Measurements from ENCODE around the gene ZNF711.

- TF ChIP-seq POLR2AphosphoS5 (IDR thresholded peaks at IDR 0.05; ENCODE audit: low read depth, low read length), result no peak
- TF ChIP-seq TAF1 (IDR thresholded peaks at IDR 0.05; ENCODE audit: borderline replicate concordance, insufficient read depth, low read length), result no peak
- TF ChIP-seq SIN3A (IDR thresholded peaks at IDR 0.05; ENCODE audit: borderline replicate concordance, insufficient read depth, low read length), result no peak
- TF ChIP-seq REST (IDR thresholded peaks at IDR 0.05; ENCODE audit: insufficient read depth in 1 of 2, low read depth in 2 of 2, low read length in 2 of 2), result no peak
- no peak for TF ChIP-seq FOXP2 (optimal IDR thresholded peaks at IDR 0.05; ENCODE audit: borderline replicate concordance, extremely low read depth, extremely low read length, insufficient read depth)
Observed at GRCh38 chrX:85223359-85223758, 20.4 kb upstream of the ZNF711 start.

All from PFSK-1 (cell line).